Nephron progenitor cell (in vitro differentiated cells): ENCODE results near the gene DIS3L2.

Source experiments
- DNase-seq: peaks from one replicate; pipeline ENCODE4 v3.0.0; 2021
- H3K27ac Mint-ChIP-seq: 2 replicates; pipeline ENCODE4 v1.8.0; 2021; ENCODE audit warnings: mild to moderate bottlenecking, moderate library complexity, mixed read lengths
- H3K27me3 Mint-ChIP-seq: 2 replicates; pipeline ENCODE4 v1.8.0; 2021; ENCODE audit warnings: mild to moderate bottlenecking, low read depth, mixed read lengths; ENCODE audit not compliant: poor library complexity
- H3K36me3 Mint-ChIP-seq: 2 replicates; pipeline ENCODE4 v1.8.0; 2021; ENCODE audit warnings: low read depth, mixed read lengths
- H3K4me1 Mint-ChIP-seq: 2 replicates; pipeline ENCODE4 v1.8.0; 2021; ENCODE audit warnings: mixed read lengths
- H3K4me3 Mint-ChIP-seq: 2 replicates; pipeline ENCODE4 v1.8.0; 2021; ENCODE audit warnings: mild to moderate bottlenecking, moderate library complexity, mixed read lengths
- H3K9me3 Mint-ChIP-seq: 2 replicates; pipeline ENCODE4 v1.8.0; 2021; ENCODE audit warnings: mild to moderate bottlenecking, moderate library complexity, mixed read lengths
- TF ChIP-seq, protein P1 (sequence below): fragments of 200-600 bp; sonication (generic); IDR thresholded peaks from 2 replicates; pipeline ENCODE4 v1.5.0; 2021; ENCODE audit warnings: antibody characterized with exemption

Gene DIS3L2

DNA sequence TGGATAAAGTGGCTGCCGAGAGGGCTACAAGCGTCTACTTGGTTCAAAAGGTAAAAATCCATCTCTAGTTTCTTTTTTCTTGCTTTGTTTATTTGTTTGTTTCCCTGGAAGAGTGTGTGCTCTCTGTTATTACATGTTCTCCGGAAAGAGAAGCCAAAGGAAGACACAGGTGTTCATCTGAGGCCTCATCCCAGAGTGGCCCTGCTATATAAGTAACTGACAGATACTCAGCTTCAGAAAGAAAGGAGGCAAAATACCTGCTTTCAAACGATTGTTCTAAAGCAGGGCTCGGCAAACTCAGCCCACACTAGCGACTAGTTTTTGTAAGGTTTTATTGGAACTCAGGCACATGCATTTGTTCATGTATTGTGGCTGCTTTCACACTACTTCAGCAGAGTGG is 277.1 kb downstream of the DIS3L2 start:
- no peaks in the 10 kb centered on the region for H3K27me3 Mint-ChIP-seq
- no peak overlapping the region for H3K27ac Mint-ChIP-seq
- TF ChIP-seq, protein P1, sequence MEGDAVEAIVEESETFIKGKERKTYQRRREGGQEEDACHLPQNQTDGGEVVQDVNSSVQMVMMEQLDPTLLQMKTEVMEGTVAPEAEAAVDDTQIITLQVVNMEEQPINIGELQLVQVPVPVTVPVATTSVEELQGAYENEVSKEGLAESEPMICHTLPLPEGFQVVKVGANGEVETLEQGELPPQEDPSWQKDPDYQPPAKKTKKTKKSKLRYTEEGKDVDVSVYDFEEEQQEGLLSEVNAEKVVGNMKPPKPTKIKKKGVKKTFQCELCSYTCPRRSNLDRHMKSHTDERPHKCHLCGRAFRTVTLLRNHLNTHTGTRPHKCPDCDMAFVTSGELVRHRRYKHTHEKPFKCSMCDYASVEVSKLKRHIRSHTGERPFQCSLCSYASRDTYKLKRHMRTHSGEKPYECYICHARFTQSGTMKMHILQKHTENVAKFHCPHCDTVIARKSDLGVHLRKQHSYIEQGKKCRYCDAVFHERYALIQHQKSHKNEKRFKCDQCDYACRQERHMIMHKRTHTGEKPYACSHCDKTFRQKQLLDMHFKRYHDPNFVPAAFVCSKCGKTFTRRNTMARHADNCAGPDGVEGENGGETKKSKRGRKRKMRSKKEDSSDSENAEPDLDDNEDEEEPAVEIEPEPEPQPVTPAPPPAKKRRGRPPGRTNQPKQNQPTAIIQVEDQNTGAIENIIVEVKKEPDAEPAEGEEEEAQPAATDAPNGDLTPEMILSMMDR = no peak
- H3K4me3 Mint-ChIP-seq = no peak overlapping the region
- no peaks in the 10 kb centered on the region for H3K9me3 Mint-ChIP-seq
- peaks cover 4% of the 10 kb centered on the region for H3K36me3 Mint-ChIP-seq
- DNase-seq = no peak
- no peaks in the 10 kb centered on the region for H3K4me1 Mint-ChIP-seq

GRCh38 chr2:232239951-232240681 is 278.6 kb downstream of the DIS3L2 start:
- Mint-ChIP-seq H3K36me3 (peaks cover 4% of the 10 kb centered on the region), H3K9me3 (no peaks in the 10 kb centered on the region), H3K27me3 (no peaks in the 10 kb centered on the region), H3K4me3 (no peak overlapping the region), H3K27ac (no peak overlapping the region), H3K4me1 (no peaks in the 10 kb centered on the region)
- TF ChIP-seq, protein P1 = no peak
- no peak for DNase-seq

DNA sequence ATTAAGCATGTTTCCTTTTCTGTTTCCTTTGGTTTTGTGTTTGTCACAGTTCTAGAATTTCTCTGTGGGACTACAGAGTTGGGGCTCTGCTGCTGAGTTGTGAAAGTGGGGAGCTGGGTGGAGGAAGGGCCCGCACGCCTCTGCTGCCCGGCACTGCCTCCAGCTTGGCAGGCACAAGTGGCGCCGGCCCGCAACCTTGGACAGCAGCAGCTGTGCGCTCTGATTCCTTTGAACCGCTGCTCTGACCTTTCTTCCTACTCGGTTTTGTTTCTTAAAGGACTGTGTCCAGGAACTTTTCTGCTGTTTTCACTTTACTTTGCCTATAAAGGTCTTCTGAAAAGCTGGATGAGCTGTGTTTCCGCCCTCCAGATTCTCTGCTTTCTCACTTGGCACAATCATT is 279.4 kb downstream of the DIS3L2 start:
- no peak overlapping the region for H3K4me3 Mint-ChIP-seq
- H3K27me3 Mint-ChIP-seq = no peaks in the 10 kb centered on the region
- no peaks in the 10 kb centered on the region for H3K9me3 Mint-ChIP-seq
- H3K36me3 Mint-ChIP-seq = peaks cover 4% of the 10 kb centered on the region
- no peak overlapping the region for H3K27ac Mint-ChIP-seq
- H3K4me1 Mint-ChIP-seq = no peaks in the 10 kb centered on the region
- no peak for DNase-seq
- TF ChIP-seq, protein P1 = no peak

- peaks cover 4% of the 10 kb centered on the region for H3K36me3 Mint-ChIP-seq
- TF ChIP-seq, protein P1 = no peak
- no peaks in the 10 kb centered on the region for H3K9me3 Mint-ChIP-seq
- no peak overlapping the region for H3K27ac Mint-ChIP-seq
- H3K4me3 Mint-ChIP-seq = no peak overlapping the region
- no peaks in the 10 kb centered on the region for H3K4me1 Mint-ChIP-seq
- no peak for DNase-seq
- no peaks in the 10 kb centered on the region for H3K27me3 Mint-ChIP-seq
These were observed 280.8 kb downstream of the DIS3L2 start for GRCh38 chr2:232242316-232242715.

GRCh38 chr2:232245111-232245510 is 283.6 kb downstream of the DIS3L2 start:
- H3K36me3 Mint-ChIP-seq = no peaks in the 10 kb centered on the region
- H3K4me1 Mint-ChIP-seq = no peaks in the 10 kb centered on the region
- TF ChIP-seq, protein P1 = no peak
- no peaks in the 10 kb centered on the region for H3K27me3 Mint-ChIP-seq
- no peaks in the 10 kb centered on the region for H3K9me3 Mint-ChIP-seq
- H3K4me3 Mint-ChIP-seq = no peak overlapping the region
- no peak overlapping the region for H3K27ac Mint-ChIP-seq
- no peak for DNase-seq

DNA sequence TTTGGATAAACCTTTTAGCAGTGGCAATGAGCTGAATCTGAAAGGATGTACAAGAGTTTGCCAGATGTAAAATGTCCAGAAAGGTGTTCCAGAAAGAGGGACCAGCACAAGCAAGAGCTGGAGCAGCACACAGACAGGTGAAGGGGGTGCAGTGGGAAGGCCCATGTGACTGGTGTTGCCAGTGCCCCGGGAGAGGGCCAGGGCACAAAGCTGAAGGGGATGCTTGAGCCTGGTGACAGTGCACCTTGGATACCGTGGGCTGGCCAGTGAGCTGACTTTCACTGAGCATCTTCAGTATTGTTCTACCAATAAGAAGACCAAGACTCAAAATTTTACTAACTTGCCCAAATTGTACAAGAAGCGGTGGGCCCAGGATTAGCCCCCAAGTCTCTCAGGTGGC is 284.7 kb downstream of the DIS3L2 start:
- Mint-ChIP-seq H3K4me3 (no peak overlapping the region), H3K4me1 (peaks cover 5% of the 10 kb centered on the region), H3K9me3 (no peaks in the 10 kb centered on the region), H3K36me3 (peaks cover 4% of the 10 kb centered on the region), H3K27me3 (no peaks in the 10 kb centered on the region), H3K27ac (no peak overlapping the region)
- TF ChIP-seq, protein P1 = no peak
- DNase-seq = no peak
